ENCODE data around the gene IRAK3.
A peak's percentile ranks its signal among the peaks of the same experiment; 100 is the strongest.
"Not testable (repeated sequence)": the region's sequence is repeated elsewhere in the genome, so short reads cannot be mapped to it uniquely, and the experiment has no call there.

Gene IRAK3

GRCh38 chr12:66170606-66171005, 18.4 kb upstream of the IRAK3 start:
- no peak for DNase-seq

GRCh38 chr12:66174391-66175325, 14.4 kb upstream of the IRAK3 start:
- not testable (repeated sequence) for DNase-seq

GRCh38 chr12:66176105-66176900, 12.7 kb upstream of the IRAK3 start:
- no peak for DNase-seq

GRCh38 chr12:66182956-66183355, 6.1 kb upstream of the IRAK3 start:
- DNase-seq: no peak

GRCh38 chr12:66184822-66185221, 4.2 kb upstream of the IRAK3 start:
- not testable (repeated sequence) for DNase-seq

GRCh38 chr12:66187036-66187435, 2.0 kb upstream of the IRAK3 start:
- DNase-seq: no peak

GRCh38 chr12:66187821-66188220, 1.2 kb upstream of the IRAK3 start:
- DNase-seq: no peak

GRCh38 chr12:66189486-66189843, 451 bp downstream of the IRAK3 start:
- DNase-seq: peak; percentile 45

- DNase-seq: peak; percentile 45
Measured at GRCh38 chr12:66189889-66190288, 875 bp downstream of the IRAK3 start.

GRCh38 chr12:66190519-66191370, 1.7 kb downstream of the IRAK3 start:
- DNase-seq: peak; percentile 76

- DNase-seq: peak; percentile 80
Measured at GRCh38 chr12:66191547-66192126, 2.6 kb downstream of the IRAK3 start.

GRCh38 chr12:66194122-66194521, 5.1 kb downstream of the IRAK3 start:
- no peak for DNase-seq

- DNase-seq: peak; percentile 4
Measured at GRCh38 chr12:66195242-66195641, 6.2 kb downstream of the IRAK3 start.

GRCh38 chr12:66196806-66197205, 7.8 kb downstream of the IRAK3 start:
- DNase-seq: no peak

- DNase-seq: no peak
Measured at GRCh38 chr12:66197495-66197921, 8.5 kb downstream of the IRAK3 start.

- no peak for DNase-seq
Measured at GRCh38 chr12:66199141-66199540, 10.1 kb downstream of the IRAK3 start.

GRCh38 chr12:66199831-66200509, 11.0 kb downstream of the IRAK3 start:
- no peak for DNase-seq

- DNase-seq: no peak
Measured at GRCh38 chr12:66203820-66204219, 14.8 kb downstream of the IRAK3 start.

- DNase-seq: no peak
Measured at GRCh38 chr12:66206141-66206540, 17.1 kb downstream of the IRAK3 start.

- DNase-seq: no peak
Measured at GRCh38 chr12:66210840-66211239, 21.8 kb downstream of the IRAK3 start.

GRCh38 chr12:66211573-66211972, 22.6 kb downstream of the IRAK3 start:
- not testable (repeated sequence) for DNase-seq

GRCh38 chr12:66213011-66213410, 24.0 kb downstream of the IRAK3 start:
- DNase-seq: not testable (repeated sequence)
